ENCODE measurements around the gene MCTP1.

DNA sequence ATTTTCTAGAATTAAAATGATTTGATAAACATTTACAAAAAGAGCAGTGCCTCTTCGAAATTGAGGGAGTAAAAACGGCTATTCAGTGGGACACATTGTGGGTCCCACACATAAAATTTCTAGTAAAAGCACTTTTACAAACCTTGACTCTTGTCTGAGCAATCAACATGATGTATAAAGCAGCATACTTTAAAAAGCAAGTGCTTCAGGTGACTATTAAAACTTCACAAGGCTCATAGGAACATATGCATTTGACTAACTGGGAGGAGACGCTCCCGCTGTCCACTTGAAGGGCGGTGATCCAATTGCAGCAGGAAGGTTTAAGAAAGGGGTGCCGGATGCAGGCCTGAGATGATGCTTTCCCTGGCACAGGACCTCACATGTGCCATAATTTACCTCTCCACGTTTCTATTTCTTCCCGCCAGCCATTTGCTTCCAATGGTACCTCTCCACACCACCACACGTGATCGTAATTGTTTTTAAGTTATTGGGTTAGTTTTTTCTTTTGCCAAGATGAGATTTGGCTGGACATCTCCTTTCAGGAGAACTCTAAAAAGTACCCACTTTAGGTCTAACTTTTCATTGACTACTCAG is 1.8 kb downstream of the MCTP1 start:
- TF ChIP-seq, protein P1, sequence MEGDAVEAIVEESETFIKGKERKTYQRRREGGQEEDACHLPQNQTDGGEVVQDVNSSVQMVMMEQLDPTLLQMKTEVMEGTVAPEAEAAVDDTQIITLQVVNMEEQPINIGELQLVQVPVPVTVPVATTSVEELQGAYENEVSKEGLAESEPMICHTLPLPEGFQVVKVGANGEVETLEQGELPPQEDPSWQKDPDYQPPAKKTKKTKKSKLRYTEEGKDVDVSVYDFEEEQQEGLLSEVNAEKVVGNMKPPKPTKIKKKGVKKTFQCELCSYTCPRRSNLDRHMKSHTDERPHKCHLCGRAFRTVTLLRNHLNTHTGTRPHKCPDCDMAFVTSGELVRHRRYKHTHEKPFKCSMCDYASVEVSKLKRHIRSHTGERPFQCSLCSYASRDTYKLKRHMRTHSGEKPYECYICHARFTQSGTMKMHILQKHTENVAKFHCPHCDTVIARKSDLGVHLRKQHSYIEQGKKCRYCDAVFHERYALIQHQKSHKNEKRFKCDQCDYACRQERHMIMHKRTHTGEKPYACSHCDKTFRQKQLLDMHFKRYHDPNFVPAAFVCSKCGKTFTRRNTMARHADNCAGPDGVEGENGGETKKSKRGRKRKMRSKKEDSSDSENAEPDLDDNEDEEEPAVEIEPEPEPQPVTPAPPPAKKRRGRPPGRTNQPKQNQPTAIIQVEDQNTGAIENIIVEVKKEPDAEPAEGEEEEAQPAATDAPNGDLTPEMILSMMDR (IDR thresholded peaks at IDR 0.05; ENCODE audit: poor library complexity): no peak
- peak; percentile 45 for TF ChIP-seq EZH2 (IDR thresholded peaks at IDR 0.05; ENCODE audit: borderline replicate concordance)

Measured in hepatocyte (in vitro differentiated cells).